ENCODE measurements around the gene THOC1. TPM values are rescaled to one million over a fixed set of nuclear protein-coding genes. Genes with fewer than 3 reads are reported as not detected.

The THOC1 gene
- total and polyA plus RNA-seq, 2 of the 8 experiments (the other 6 are each of a cell fraction or from before 2014, with no cell fraction given), result 19.1 to 66.4 TPM

- TF ChIP-seq USF2 (IDR thresholded peaks at IDR 0.05; ENCODE audit: low read length) (no peak), POLR2AphosphoS5 (IDR thresholded peaks at IDR 0.05; ENCODE audit: low read depth, low read length) (no peak)
Measured at GRCh38 chr18:272650-273049, 4.8 kb upstream of the THOC1 start (continued).

Data from H1 (cell line).